ENCODE data around the gene GRIK4. TPM values are rescaled to one million over a fixed set of nuclear protein-coding genes. Genes with fewer than 3 reads are reported as not detected.

The GRIK4 gene
- total and polyA plus RNA-seq, 4 donors = 0.05 to 0.25 (median 0.06) TPM; not detected in 1

GRCh38 chr11:120648771-120649170 lies 137.2 kb downstream of the GRIK4 start (continued):
- TF ChIP-seq REST (IDR thresholded peaks at IDR 0.05) (no peak), HNF4G (IDR thresholded peaks at IDR 0.05) (no peak)

- Histone ChIP-seq H3K27ac (ENCODE audit: low read depth in 1 of 2, low read length in 2 of 2) (no peak overlapping the region), H3K9me3 (ENCODE audit: control insufficient read depth in 4 of 4, low read length in 3 of 4) (no peaks in the 10 kb centered on the region), H3K9ac (ENCODE audit: low read depth in 1 of 2, low read length in 2 of 2) (no peak overlapping the region), H3K36me3 (ENCODE audit: control insufficient read depth in 4 of 4, insufficient read depth in 3 of 4, low read depth in 1 of 4, low read length in 3 of 4) (no peaks in the 10 kb centered on the region), H3K27me3 (ENCODE audit: control insufficient read depth in 4 of 4, insufficient read depth in 4 of 4, low read length in 3 of 4) (peaks cover 0 to 6% (median 0%) of the 10 kb centered on the region in 4 donors), H3K4me3 (ENCODE audit: low read depth in 1 of 3, low read length in 3 of 3) (no peak overlapping the region), H3K4me1 (ENCODE audit: control insufficient read depth in 4 of 4, insufficient read depth in 4 of 4, low read length in 3 of 4) (no peaks in the 10 kb centered on the region)
- WGBS = 67% methylated on average over 5 of the region's 5 CpGs
- TF ChIP-seq CTCF (IDR thresholded peaks at IDR 0.05; ENCODE audit: low read depth, low read length, missing input control) = no peak
- no peak for TF ChIP-seq HNF4A (conservative IDR thresholded peaks at IDR 0.05)
- no peak for TF ChIP-seq REST (IDR thresholded peaks at IDR 0.05)
- TF ChIP-seq ATF3 (IDR thresholded peaks at IDR 0.05) = no peak
- TF ChIP-seq TAF1 (conservative IDR thresholded peaks at IDR 0.05) = no peak
- no peak for TF ChIP-seq FOXA2 (IDR thresholded peaks at IDR 0.05)
- no peak for TF ChIP-seq SP1 (IDR thresholded peaks at IDR 0.05)
- no peak for TF ChIP-seq RXRA (IDR thresholded peaks at IDR 0.05)
- TF ChIP-seq HNF4G (IDR thresholded peaks at IDR 0.05) = no peak
- no peak for TF ChIP-seq RAD21 (IDR thresholded peaks at IDR 0.05)
- TF ChIP-seq NR2F2 (IDR thresholded peaks at IDR 0.05) = no peak
- TF ChIP-seq MAX (IDR thresholded peaks at IDR 0.05) = no peak
- no peak for TF ChIP-seq ZBTB33 (IDR thresholded peaks at IDR 0.05)
- no peak for TF ChIP-seq FOXA1 (IDR thresholded peaks at IDR 0.05)
- TF ChIP-seq YY1 (IDR thresholded peaks at IDR 0.05) = no peak
- TF ChIP-seq JUND (IDR thresholded peaks at IDR 0.05) = no peak
- no peak for TF ChIP-seq EGR1 (IDR thresholded peaks at IDR 0.05; ENCODE audit: low read depth in 2 of 2)
- no peak for TF ChIP-seq GABPA (IDR thresholded peaks at IDR 0.05 in 1 of 2, conservative IDR thresholded peaks at IDR 0.05 in 1 of 2)
- no peak for DNase-seq (ENCODE audit: low spot score)
Measured at GRCh38 chr11:120649316-120649715, 137.8 kb downstream of the GRIK4 start.

Data from liver (tissue), 9 donors.